Body of pancreas (tissue), 4 donors: ENCODE measurements around the gene CTCF. TPM values are rescaled to one million over a fixed set of nuclear protein-coding genes. Genes with fewer than 3 reads are reported as not detected.
"Not testable (repeated sequence)": the region's sequence is repeated elsewhere in the genome, so short reads cannot be mapped to it uniquely, and the experiment has no call there.

Experiments used
- ATAC-seq: fragments of 150-250 bp; one replicate; pipeline ENCODE4 v1.9.1; 2016
- DNase-seq, 4 donors: peaks; one replicate each; pipeline ENCODE4 v3.0.0-alpha.2; 2019
- H3K27ac ChIP-seq, 4 donors: fragments of 200-600 bp; sonication (generic); 1 replicate in 3 of 4; 2 replicates in 1 of 4; pipeline versions ENCODE4 v1.5.1 to v1.6.1; 2016 to 2019; ENCODE audit warnings: mild to moderate bottlenecking in 1 of 4, mixed read lengths in 1 of 4, moderate library complexity in 1 of 4
- H3K27me3 ChIP-seq, 2 donors: fragments of 200-600 bp; sonication (generic); one replicate each; pipeline ENCODE4 v1.6.0; 2016; ENCODE audit warnings: mild to moderate bottlenecking in 1 of 2
- H3K36me3 ChIP-seq, 2 donors: fragments of 200-600 bp; sonication (generic); replicated peaks in 1 of 2; 2 replicates each; pipeline ENCODE4 v1.5.1; 2016; ENCODE audit warnings: low read depth in 2 of 2; ENCODE audit not compliant: insufficient read depth in 1 of 2
- H3K4me1 ChIP-seq: fragments of 200-600 bp; sonication (generic); one replicate; pipeline ENCODE4 v1.6.0; 2016
- H3K4me3 ChIP-seq, 2 donors: fragments of 200-600 bp; sonication (generic); 1 replicate in 1 of 2; 2 replicates in 1 of 2; pipeline ENCODE4 v1.5.1; 2016 to 2019
- H3K9me3 ChIP-seq, 3 donors: fragments of 200-600 bp; sonication (generic); 1 replicate in 2 of 3; 2 replicates in 1 of 3; pipeline ENCODE4 v1.5.1; 2016
- CTCF ChIP-seq, 7 experiments: fragments of 450-650 bp in 4 of 7; fragments of 200-600 bp in 3 of 7; sonication (generic) in 3 of 7; IDR thresholded peaks; one replicate each; pipeline ENCODE4 v1.5.1; 2016 to 2019; ENCODE audit warnings: antibody characterized with exemption in 7 of 7
- POLR2A ChIP-seq, 3 donors: fragments of 450-650 bp; IDR thresholded peaks; one replicate each; pipeline ENCODE4 v1.6.1; 2016; ENCODE audit warnings: antibody characterized with exemption in 3 of 3, mild to moderate bottlenecking in 2 of 3
- WGBS, 2 donors: methylation state at CpG; one replicate each; pipeline ENCODE4 v1.1.5; 2017; 5-methylcytosine and 5-hydroxymethylcytosine counted together
- intact Hi-C: fragments of 100-400 bp; cut with DNase I; formaldehyde crosslinking; loops from one replicate; pipeline ENCODE4 v1.15.1; 2023
- total RNA-seq, 2 donors: library from RNA; depleted of rRNA; stranded (reverse); fragments of >200 nt; gene quantifications; one replicate each; pipeline ENCODE4 v1.1.0, GENCODE V29; 2016

The CTCF gene, protein sequence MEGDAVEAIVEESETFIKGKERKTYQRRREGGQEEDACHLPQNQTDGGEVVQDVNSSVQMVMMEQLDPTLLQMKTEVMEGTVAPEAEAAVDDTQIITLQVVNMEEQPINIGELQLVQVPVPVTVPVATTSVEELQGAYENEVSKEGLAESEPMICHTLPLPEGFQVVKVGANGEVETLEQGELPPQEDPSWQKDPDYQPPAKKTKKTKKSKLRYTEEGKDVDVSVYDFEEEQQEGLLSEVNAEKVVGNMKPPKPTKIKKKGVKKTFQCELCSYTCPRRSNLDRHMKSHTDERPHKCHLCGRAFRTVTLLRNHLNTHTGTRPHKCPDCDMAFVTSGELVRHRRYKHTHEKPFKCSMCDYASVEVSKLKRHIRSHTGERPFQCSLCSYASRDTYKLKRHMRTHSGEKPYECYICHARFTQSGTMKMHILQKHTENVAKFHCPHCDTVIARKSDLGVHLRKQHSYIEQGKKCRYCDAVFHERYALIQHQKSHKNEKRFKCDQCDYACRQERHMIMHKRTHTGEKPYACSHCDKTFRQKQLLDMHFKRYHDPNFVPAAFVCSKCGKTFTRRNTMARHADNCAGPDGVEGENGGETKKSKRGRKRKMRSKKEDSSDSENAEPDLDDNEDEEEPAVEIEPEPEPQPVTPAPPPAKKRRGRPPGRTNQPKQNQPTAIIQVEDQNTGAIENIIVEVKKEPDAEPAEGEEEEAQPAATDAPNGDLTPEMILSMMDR
- total RNA-seq, result 10 to 100 TPM; 24.4 to 33.0 TPM

DNA sequence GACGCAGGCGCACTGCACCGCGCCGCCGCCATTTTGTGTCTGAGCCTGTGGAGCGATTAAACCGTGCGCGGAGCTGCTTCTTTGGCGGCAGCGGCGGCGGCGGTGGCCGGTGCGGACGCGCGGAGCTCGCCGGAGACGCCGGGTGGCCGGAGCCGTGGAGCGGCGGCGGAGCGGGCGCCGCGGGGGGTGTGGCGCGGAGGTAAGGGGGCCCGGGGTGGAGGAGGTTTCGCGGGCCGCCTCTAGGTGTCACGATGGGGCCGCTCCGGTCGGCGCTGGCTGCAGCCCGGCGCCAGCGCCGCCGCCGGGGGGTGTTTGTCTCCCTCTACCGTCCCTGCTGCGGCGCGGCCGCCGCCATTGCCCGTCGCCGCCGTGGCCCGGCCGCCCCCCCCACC lies at the start of gene CTCF:
TSS of gene CTCF (plus strand) at position 1 of the 392 bp plus-strand sequence. CDS start 48,307 bp downstream, outside the sequence.
- intact Hi-C loops, result no loop called here
- DNase-seq (peak; percentile 84 to 87 (median 85)), ATAC-seq (peak; percentile 75)

DNA sequence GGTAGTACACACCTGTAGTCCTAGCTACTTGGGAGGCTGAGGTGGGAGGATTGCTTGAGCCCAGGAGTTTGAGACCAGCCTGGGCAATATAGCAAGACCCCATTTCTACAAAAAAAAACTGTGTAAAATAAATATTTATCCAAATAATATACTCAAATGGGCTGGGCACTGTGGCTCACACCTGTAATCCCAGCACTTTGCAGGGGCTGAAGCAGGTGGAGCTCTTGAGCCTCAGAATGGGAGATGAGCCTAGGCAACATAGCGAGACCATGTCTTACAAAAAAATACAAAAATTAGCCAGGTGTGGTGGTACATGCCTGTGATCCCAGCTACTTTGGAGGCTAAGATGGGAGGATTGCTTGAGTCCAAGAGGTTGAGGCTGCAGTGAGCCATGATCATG lies 48.4 kb upstream of the CTCF start:
- DNase-seq, H3K27ac ChIP-seq, H3K4me1 ChIP-seq, H3K36me3 ChIP-seq, ATAC-seq, H3K9me3 ChIP-seq, H3K4me3 ChIP-seq, H3K27me3 ChIP-seq, intact Hi-C loops: not testable (repeated sequence)
- 76 to 93% methylated on average over 1 of the region's 1 CpG for WGBS, 2 donors

More for the DNA sequence above, at the start of gene CTCF:
- H3K36me3 ChIP-seq, result no peaks in the 10 kb centered on the region
- no peaks in the 10 kb centered on the region for H3K27me3 ChIP-seq
- H3K9me3 ChIP-seq, result no peaks in the 10 kb centered on the region
- peak within 1 kb of the TSS; percentile 47 to 87 for H3K4me3 ChIP-seq
- peak within 1 kb of the TSS; percentile 94 to 100 (median 99) for H3K27ac ChIP-seq
- peaks cover 31% of the 10 kb centered on the region for H3K4me1 ChIP-seq
- WGBS, 2 donors, result 1% methylated on average over 60 of the region's 62 CpGs; no CpG with 5 or more reads in 1 of the 2 donors
- TF ChIP-seq POLR2A (IDR thresholded peaks at IDR 0.05) (no peak), CTCF (IDR thresholded peaks at IDR 0.05) (peak in 6 of 7 experiments; percentile 33 to 88 (median 76))

DNA sequence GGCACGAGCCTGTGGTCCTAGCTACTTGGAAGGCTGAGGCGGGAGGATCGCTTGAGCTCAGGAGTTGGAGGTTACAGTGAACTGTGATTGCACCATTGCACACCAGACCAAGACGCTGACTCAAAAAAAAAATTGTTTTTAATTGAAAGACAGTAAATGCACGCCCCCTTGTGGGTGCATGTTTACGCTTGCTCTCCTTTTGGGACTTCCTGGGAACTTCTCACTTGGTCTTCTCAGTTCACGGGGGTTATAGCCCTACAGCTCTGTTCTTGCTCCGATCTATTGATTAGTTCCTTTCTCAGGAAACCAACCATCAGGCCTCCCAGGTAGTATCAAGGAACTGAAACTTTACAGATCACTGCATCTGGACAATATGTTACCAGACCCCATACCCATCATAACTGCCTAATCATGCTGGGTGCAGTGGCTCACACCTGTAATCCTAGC lies 47.9 kb upstream of the CTCF start:
- peak; percentile 32 to 78 (median 75) for TF ChIP-seq CTCF (IDR thresholded peaks at IDR 0.05)
- no peak for TF ChIP-seq POLR2A (IDR thresholded peaks at IDR 0.05)
- intact Hi-C loops, result no loop called here
- Histone ChIP-seq H3K4me1 (peaks cover 6% of the 10 kb centered on the region), H3K27me3 (no peaks in the 10 kb centered on the region), H3K4me3 (no peak overlapping the region), H3K36me3 (no peaks in the 10 kb centered on the region), H3K9me3 (no peaks in the 10 kb centered on the region), H3K27ac (no peak overlapping the region)
- ATAC-seq (peak; percentile 81), DNase-seq (peak; percentile 85 to 94 (median 90))
- WGBS, 2 donors, result 4 to 5% methylated on average over 8 of the region's 8 CpGs

DNA sequence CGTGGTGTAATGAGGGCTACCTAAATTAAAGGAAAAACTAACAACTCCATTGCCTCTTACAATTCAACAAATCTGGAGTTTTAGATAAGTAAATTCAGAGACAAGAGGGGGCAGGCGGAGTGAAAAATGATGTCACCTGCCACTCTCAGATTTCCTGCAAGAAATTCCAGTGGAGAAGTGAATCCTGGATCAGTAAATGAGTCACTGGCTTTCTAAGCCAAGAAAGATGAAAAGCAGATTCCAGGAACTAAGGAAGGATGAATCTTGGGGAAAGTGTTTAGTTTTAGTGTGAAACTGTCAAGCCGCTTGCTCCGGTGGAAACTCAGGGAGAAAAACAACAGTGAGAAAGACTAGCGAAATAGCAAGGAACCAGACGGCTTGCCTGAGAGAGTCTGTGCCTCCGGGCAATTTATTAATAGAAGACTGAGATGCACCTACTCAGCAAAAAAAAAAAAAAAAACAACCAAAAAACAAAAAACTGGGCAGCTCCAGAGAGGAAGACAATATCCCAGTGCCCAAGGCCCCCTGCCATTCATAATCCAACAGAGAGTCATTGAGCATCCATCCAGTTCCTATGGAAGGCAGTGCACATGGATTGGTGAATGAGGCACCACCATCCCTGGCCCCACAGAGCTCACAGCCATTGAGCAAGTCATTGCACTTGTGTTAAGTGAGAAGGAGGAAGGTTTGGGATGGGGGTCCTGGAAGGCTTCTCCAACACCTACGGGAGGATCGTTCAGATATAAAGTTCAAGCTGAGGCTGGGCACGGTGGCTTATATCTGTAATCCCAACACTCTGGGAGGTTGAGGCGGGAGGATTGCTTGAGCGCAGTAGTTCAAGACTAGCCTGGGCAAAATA lies 45.8 kb upstream of the CTCF start:
- no peak overlapping the region for H3K4me3 ChIP-seq
- no peaks in the 10 kb centered on the region for H3K36me3 ChIP-seq
- intact Hi-C loops, result no loop called here
- no peak for TF ChIP-seq POLR2A (IDR thresholded peaks at IDR 0.05)
- no peak for TF ChIP-seq CTCF (IDR thresholded peaks at IDR 0.05)
- H3K27me3 ChIP-seq, result no peaks in the 10 kb centered on the region
- WGBS, 2 donors, result 82 to 86% methylated on average over 12 of the region's 12 CpGs
- DNase-seq, result no peak
- H3K4me1 ChIP-seq, result peaks cover 11% of the 10 kb centered on the region
- ATAC-seq, result no peak
- H3K9me3 ChIP-seq, result no peaks in the 10 kb centered on the region
- no peak overlapping the region for H3K27ac ChIP-seq

DNA sequence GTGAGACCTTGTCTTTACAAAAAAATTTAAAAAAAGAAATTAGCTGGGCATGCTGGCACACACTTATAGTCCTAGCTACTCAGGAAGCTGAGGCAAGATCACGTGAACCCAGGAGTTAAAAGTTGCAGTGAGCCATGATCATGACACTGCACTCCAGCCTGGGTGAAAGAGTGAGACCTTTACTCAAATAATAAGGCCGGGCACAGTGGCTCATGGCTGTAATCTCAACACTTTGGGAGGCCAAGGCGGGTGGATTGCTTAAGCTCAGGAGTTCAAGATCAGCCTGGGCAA lies 45.2 kb upstream of the CTCF start:
- Histone ChIP-seq H3K9me3 (no peaks in the 10 kb centered on the region), H3K4me3 (no peak overlapping the region), H3K27me3 (no peaks in the 10 kb centered on the region), H3K36me3 (no peaks in the 10 kb centered on the region), H3K4me1 (peaks cover 16% of the 10 kb centered on the region), H3K27ac (no peak overlapping the region)
- intact Hi-C loops, result no loop called here
- ATAC-seq (no peak), DNase-seq (no peak)
- 67 to 92% methylated on average over 3 of the region's 3 CpGs for WGBS, 2 donors
- TF ChIP-seq POLR2A (IDR thresholded peaks at IDR 0.05) (no peak), CTCF (IDR thresholded peaks at IDR 0.05) (no peak)
